Fibroblast of skin of abdomen (primary cell): Measurements from ENCODE around the gene GPR63. TPM values are rescaled to one million over a fixed set of nuclear protein-coding genes. Genes with fewer than 3 reads are reported as not detected.
"Not testable (repeated sequence)": the region's sequence is repeated elsewhere in the genome, so short reads cannot be mapped to it uniquely, and the experiment has no call there.

ENCODE experiments used
- DNase-seq: peaks from one replicate; pipeline ENCODE4 v3.0.0-alpha.2; 2013
- polyA plus RNA-seq, 2 experiments: library from polyadenylated mRNA; unstranded; fragments of 120-200 nt; gene quantifications; one replicate each; pipeline ENCODE4 v1.2.1, GENCODE V29; 2013; ENCODE audit not compliant: insufficient read length in 2 of 2

Gene GPR63, protein sequence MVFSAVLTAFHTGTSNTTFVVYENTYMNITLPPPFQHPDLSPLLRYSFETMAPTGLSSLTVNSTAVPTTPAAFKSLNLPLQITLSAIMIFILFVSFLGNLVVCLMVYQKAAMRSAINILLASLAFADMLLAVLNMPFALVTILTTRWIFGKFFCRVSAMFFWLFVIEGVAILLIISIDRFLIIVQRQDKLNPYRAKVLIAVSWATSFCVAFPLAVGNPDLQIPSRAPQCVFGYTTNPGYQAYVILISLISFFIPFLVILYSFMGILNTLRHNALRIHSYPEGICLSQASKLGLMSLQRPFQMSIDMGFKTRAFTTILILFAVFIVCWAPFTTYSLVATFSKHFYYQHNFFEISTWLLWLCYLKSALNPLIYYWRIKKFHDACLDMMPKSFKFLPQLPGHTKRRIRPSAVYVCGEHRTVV
- polyA plus RNA-seq (2013, experiment 1 of 2; ENCODE audit: insufficient read length), result 0.67 TPM
- 0.53 TPM for polyA plus RNA-seq (2013, experiment 2 of 2; ENCODE audit: insufficient read length)

- DNase-seq, result peak; percentile 78
Measured at GRCh38 chr6:96837081-96837971, at the start of gene GPR63. TSS of gene GPR63 (minus strand) at chr6:96837477. CDS start at chr6:96799731, 37,746 bp downstream.

- DNase-seq, result no peak
Measured at GRCh38 chr6:96886519-96886918, 49.2 kb upstream of the GPR63 start.

- DNase-seq, result not testable (repeated sequence)
Measured at GRCh38 chr6:96885187-96885631, 47.9 kb upstream of the GPR63 start.

DNA sequence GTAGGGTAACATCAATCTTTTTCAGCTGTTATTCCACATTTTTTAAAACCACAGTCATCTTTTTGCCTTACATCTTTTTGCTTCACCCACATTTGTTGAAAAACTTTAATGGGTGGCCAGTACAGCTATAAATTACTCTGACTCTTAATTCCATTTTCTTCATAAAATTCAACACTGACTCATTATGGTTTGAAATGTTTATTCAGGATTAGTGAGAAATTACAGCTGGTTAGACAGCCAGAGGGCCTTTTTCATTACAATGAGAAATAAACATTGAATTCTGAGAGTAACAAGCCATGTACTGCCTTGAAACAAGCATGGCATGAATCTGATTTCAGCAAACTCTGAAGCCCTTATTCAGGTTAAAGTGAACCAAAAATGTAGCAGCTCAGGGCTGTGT lies 40.9 kb upstream of the GPR63 start:
- peak; percentile 51 for DNase-seq

DNA sequence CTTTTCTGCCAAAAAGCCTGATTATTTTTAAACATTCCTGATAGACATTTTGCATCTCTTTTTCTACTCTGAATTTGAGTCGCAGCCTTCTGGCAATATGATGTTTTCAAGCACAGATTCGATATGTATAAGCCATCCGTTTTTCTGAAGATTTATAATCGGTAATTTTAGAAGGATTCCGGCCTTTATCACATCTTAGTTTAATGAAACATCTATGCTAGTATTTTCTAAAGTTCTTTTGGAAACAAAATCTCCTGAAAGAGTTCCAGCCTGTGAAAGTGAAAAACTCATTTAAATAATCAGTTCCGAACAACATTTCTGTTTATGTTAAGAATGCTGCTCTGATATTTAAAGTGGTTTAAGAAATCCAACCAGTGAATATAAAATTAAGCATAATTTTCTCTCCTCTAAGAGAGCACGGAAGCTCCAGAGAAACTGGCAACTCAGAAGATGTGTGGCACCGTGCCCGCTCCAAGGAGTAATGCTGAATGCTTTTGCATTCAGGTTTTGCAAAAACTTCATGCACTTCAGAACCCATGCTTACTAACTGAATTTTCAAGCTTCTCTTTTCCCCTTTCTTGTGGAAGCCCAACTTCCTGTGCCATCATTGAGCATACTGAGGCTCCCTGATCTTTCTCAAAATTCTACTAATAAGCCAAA lies 39.7 kb upstream of the GPR63 start:
- DNase-seq, result no peak

DNA sequence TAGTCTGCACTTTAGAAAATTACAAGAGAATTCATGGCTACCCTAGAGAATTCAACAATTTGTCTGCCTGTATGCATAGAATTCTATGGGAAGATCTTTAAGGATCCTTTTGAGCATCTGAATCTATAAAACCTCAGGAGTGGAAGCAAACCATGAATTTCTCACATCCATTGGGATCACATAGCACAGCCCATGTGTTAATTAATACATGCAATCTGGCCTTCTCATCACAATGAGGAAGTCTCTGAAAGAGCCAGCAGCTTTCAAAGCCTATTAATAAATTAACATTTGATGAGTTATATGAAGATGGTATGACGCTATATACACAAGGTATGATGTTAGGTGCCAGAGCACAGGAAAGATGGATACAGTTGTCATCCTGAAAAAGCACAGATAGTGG lies 35.7 kb upstream of the GPR63 start:
- no peak for DNase-seq

DNA sequence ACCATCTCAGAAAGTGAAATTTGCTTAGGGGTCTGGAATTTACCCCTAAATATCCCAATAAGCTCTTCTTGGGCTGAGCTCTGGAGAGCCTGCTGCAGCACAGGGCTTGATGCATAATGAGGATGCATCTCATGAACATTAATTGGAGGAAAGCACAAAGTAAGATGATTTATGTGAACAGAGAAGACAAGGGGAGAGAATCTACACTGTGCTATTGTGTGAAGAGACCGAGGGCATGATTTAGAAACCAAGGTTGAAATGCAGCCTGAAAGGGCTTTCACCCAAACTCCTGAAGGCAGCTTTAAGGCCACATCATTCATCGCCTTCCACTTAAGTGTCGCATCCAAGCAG lies 27.8 kb upstream of the GPR63 start:
- no peak for DNase-seq

DNA sequence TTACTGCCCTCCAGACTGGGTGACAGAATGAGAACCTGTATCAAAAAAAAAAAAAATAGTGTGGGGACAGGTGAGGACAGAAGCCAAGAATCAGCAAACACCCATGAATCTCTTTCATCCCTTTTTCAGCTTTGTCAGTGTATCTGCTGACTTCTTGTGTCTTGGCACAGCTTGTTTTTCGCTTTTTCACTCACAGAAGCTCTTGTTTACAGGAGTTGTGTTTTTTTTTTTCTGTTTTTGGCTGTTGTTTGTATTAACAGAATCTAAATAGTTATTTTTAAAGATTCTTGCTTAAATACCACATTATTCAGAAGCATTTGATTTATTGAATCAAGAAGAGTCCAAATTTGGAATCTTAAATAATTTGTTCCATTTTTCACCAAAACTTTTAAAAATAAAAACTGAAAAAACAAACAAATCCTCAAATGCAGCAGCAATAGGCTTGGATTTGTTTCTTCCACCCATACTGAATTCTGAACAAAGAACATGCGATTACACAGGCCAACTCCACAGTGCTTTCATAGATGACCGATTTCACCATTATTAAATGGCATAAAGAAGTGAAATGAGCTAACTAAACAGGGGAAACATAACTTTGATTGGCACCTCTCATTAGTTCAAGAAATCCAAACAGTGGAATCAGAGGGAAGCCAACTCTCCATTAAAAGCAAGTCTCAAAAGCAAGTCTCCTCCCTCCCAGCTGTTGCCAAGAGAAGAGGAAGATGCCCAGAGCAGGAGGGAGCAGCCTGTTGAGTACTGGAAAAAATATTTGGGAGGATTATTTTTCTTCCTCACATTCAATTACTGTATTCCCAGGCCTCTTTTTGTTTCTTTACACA lies 27.2 kb upstream of the GPR63 start:
- no peak for DNase-seq

- no peak for DNase-seq
Measured at GRCh38 chr6:96862560-96862959, 25.3 kb upstream of the GPR63 start.

DNA sequence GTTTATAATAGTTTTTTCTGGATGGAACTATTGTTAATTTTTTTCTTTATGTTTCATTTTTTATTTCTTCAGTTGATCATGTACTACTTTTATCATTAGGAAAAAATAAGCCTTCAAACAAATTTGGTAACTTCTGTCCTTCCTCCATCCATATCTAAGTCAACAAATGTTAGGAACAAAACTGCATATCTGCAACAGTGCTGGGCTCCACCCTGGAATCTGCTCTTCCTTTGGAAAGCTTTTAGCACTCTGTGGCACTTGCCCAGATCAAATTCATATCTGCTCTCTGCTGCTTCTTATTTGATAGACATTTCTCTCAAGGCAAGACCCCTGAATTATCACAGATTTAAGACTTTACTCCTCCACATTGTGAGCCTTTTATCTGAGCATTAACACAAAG lies 24.3 kb upstream of the GPR63 start:
- DNase-seq, result no peak

GRCh38 chr6:96856856-96857255 lies 19.6 kb upstream of the GPR63 start:
- DNase-seq, result no peak

- DNase-seq, result no peak
Measured at GRCh38 chr6:96853083-96853482, 15.8 kb upstream of the GPR63 start.

DNA sequence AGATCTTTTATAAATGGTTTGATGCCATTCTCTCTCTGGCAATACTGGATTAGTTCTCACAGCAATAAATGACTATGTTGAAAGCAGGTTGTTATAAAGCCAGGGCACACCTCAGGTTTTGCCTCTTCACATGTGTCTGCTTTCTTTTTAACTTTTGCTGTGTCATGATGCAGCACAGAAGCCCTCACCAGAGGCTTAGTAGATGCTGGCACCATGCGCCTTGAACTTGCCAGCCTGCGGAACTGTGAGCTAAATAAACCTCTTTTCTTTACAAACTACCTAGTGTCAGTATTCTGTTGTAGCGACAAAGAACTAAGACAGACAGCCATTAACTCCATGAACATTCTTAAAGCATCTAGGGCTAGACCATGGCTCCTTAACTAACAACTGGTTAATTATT lies 15.3 kb upstream of the GPR63 start:
- no peak for DNase-seq

DNA sequence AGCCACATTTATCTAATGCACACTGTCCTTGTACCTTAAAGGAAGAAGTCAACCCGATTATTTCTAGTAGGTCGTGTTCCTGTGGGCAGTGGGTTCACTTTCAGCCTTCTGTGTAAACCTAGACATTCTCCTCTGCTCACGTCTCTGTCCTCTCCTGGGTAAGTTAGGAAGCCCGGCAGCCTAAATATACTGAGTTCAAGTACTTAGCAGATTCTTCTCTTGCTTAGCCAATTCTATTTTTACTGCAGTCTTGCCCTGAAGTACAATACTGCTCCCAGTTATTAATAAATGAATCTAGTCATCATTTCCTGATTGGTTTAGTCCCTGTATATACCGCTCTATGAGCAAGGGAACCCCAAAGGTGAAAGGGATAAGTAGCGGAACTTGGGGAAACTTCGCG lies 14.6 kb upstream of the GPR63 start:
- DNase-seq, result no peak

- DNase-seq, result no peak
Measured at GRCh38 chr6:96849615-96850014, 12.3 kb upstream of the GPR63 start.

- DNase-seq, result no peak
Measured at GRCh38 chr6:96844530-96844929, 7.3 kb upstream of the GPR63 start.

- peak; percentile 40 for DNase-seq
Measured at GRCh38 chr6:96841345-96841744, 4.1 kb upstream of the GPR63 start.

DNA sequence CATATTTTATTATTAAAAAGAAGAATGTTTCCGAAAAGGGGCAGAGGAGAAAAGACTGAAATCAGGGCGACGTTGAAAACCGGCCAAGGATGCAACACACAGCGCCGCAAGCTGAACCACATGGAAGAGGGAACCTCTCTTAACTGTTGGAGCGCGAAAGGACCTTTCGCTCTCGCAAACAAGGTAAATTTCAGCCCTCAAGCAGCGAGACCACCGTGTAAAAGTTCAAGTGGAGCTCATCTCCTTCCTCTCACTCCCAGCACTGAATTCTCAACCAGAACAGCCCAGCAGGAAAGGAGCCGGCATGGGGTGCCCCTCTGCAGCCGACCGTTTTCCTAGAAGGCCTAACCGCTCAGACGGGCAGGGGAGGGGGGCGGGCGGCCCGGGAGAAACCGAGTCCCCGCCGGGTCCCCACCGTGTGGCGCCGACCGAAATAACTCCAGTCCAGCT lies 621 bp downstream of the GPR63 start:
- peak; percentile 5 for DNase-seq

- no peak for DNase-seq
Measured at GRCh38 chr6:96834070-96834469, 3.2 kb downstream of the GPR63 start.

GRCh38 chr6:96832780-96833179 lies 4.5 kb downstream of the GPR63 start:
- no peak for DNase-seq

- no peak for DNase-seq
Measured at GRCh38 chr6:96826865-96827264, 10.4 kb downstream of the GPR63 start.

DNA sequence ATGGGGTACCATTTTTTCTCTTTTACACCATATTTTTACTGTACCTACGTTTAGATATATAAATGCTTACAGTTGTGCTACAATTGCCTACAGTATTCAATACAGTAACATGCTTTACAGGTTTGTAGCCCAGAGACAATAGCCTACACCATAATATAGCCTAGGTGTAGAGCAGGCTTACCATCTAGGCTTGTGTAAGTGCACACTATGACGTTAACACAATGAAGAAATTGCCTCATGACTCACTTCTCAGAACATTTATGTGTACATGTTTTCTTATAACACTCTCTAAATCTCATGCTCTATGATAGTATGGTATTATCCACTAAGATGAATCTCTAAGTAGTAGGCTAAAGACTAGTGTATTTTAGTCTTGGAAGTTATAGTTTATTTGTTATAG lies 13.5 kb downstream of the GPR63 start:
- no peak for DNase-seq
